IMR-90 (cell line): ENCODE results near the gene DPEP3. TPM values are rescaled to one million over a fixed set of nuclear protein-coding genes. Genes with fewer than 3 reads are reported as not detected.

Experiments
- ATAC-seq: fragments of 200-7000 bp; cut with Tn5 transposase; 2 replicates; pipeline ENCODE4 v1.9.1; 2020; ENCODE audit warnings: low read depth, mild to moderate bottlenecking, moderate library complexity
- BruUV-seq: library from RNA; stranded (reverse); fragments of 400-500 nt; replicated peaks from 2 replicates; lab custom pipeline; 2021; lab: Mats Ljungman, UMichigan
- CTCF ChIA-PET: fragments of 300-600 bp; formaldehyde crosslinking; extraction: SDS; loops from one replicate; lab custom pipeline; 2021; ENCODE audit warnings: antibody characterized with exemption; lab: Yijun Ruan, JAX
- POLR2A ChIA-PET: fragments of 300-600 bp; sonication (Branson Sonifier 250); formaldehyde crosslinking; loops from one replicate; lab custom pipeline; 2022; ENCODE audit warnings: antibody characterized with exemption; ENCODE audit not compliant: unreplicated experiment; lab: Charles Lee
- DNase-seq: peaks from one replicate; pipeline ENCODE4 v3.0.0; 2013
- H2AFZ ChIP-seq: replicated peaks from 2 replicates; pipeline ENCODE3; 2013; ENCODE audit warnings: low read length, mild to moderate bottlenecking; ENCODE audit not compliant: poor library complexity
- H2AK5ac ChIP-seq: 2 replicates; pipeline ENCODE4 v1.6.1; 2013; ENCODE audit warnings: low read depth, low read length, inconsistent platforms
- H2AK9ac ChIP-seq: replicated peaks from 2 replicates; pipeline ENCODE3; 2013; ENCODE audit warnings: mild to moderate bottlenecking, low read depth, low read length, moderate library complexity; ENCODE audit not compliant: poor library complexity
- H2BK120ac ChIP-seq: 2 replicates; pipeline ENCODE4 v1.6.1; 2013; ENCODE audit warnings: low read depth, low read length, inconsistent platforms
- H2BK15ac ChIP-seq: 3 replicates; pipeline ENCODE4 v1.6.1; 2013; ENCODE audit warnings: low read depth, low read length, inconsistent platforms
- H2BK20ac ChIP-seq: 2 replicates; pipeline ENCODE4 v1.6.1; 2013; ENCODE audit warnings: low read depth, mild to moderate bottlenecking, inconsistent platforms, low read length, moderate library complexity
- H2BK5ac ChIP-seq: 2 replicates; pipeline ENCODE4 v1.6.1; 2013; ENCODE audit warnings: mild to moderate bottlenecking, low read depth, low read length, inconsistent platforms; ENCODE audit not compliant: poor library complexity, severe bottlenecking
- H3K14ac ChIP-seq: replicated peaks from 2 replicates; pipeline ENCODE4 v1.6.1; 2013; ENCODE audit warnings: low read depth, low read length, inconsistent platforms
- H3K18ac ChIP-seq: 2 replicates; pipeline ENCODE4 v1.6.1; 2013; ENCODE audit warnings: low read depth, low read length, control low read depth
- H3K23ac ChIP-seq: 2 replicates; pipeline ENCODE4 v1.6.1; 2013; ENCODE audit warnings: low read depth, low read length, inconsistent platforms
- H3K27ac ChIP-seq: 2 replicates; pipeline ENCODE4 v1.5.1; 2013; ENCODE audit warnings: mild to moderate bottlenecking, control low read depth, low read length; ENCODE audit not compliant: insufficient read depth
- H3K27me3 ChIP-seq: 2 replicates; pipeline ENCODE4 v1.6.1; 2013; ENCODE audit warnings: low read length; ENCODE audit not compliant: control insufficient read depth, insufficient read depth
- H3K36me3 ChIP-seq: 2 replicates; pipeline ENCODE4 v1.6.1; 2013; ENCODE audit warnings: low read length, mixed read lengths; ENCODE audit not compliant: control insufficient read depth, insufficient read depth
- H3K4ac ChIP-seq: 2 replicates; pipeline ENCODE4 v1.6.1; 2013; ENCODE audit warnings: low read depth, low read length, inconsistent platforms
- H3K4me1 ChIP-seq: 2 replicates; pipeline ENCODE4 v1.6.1; 2013; ENCODE audit warnings: low read length, mixed read lengths; ENCODE audit not compliant: control insufficient read depth, insufficient read depth
- H3K4me2 ChIP-seq: 2 replicates; pipeline ENCODE4 v1.6.1; 2013; ENCODE audit warnings: low read depth, mild to moderate bottlenecking, control low read depth, low read length, moderate library complexity
- H3K4me3 ChIP-seq: 2 replicates; pipeline ENCODE4 v1.5.1; 2013; ENCODE audit warnings: low read depth, mild to moderate bottlenecking, control low read depth, low read length, moderate library complexity; ENCODE audit not compliant: insufficient read depth
- H3K56ac ChIP-seq: 2 replicates; pipeline ENCODE4 v1.6.1; 2013; ENCODE audit warnings: low read length, inconsistent platforms; ENCODE audit not compliant: insufficient read depth; ENCODE audit errors: extremely low read depth
- H3K79me1 ChIP-seq, 2 experiments: 2 replicates each; pipeline ENCODE4 v1.6.1; 2013; ENCODE audit warnings: low read length in 2 of 2, inconsistent platforms in 1 of 2, low read depth in 1 of 2
- H3K9ac ChIP-seq: 2 replicates; pipeline ENCODE4 v1.6.1; 2013; ENCODE audit warnings: low read depth, low read length, control low read depth
- H3K9me1 ChIP-seq: 2 replicates; pipeline ENCODE4 v1.6.1; 2013; ENCODE audit warnings: low read length, inconsistent platforms; ENCODE audit not compliant: insufficient read depth
- H3K9me3 ChIP-seq: 2 replicates; pipeline ENCODE4 v1.6.1; 2013; ENCODE audit warnings: low read length; ENCODE audit not compliant: control insufficient read depth, insufficient read depth
- H4K20me1 ChIP-seq: 2 replicates; pipeline ENCODE4 v1.6.1; 2013; ENCODE audit warnings: low read length, inconsistent platforms; ENCODE audit not compliant: insufficient read depth
- H4K5ac ChIP-seq: 2 replicates; pipeline ENCODE4 v1.6.1; 2013; ENCODE audit warnings: mild to moderate bottlenecking, low read depth, low read length, control low read depth
- H4K8ac ChIP-seq, 2 experiments: 2 replicates each; pipeline ENCODE4 v1.6.1; 2013; ENCODE audit warnings: low read depth in 2 of 2, low read length in 2 of 2, control low read depth in 1 of 2, inconsistent platforms in 1 of 2
- H4K91ac ChIP-seq: 2 replicates; pipeline ENCODE4 v1.6.1; 2013; ENCODE audit warnings: low read depth, low read length, inconsistent platforms; ENCODE audit not compliant: insufficient read depth
- BHLHE40 ChIP-seq: fragments of 150-350 bp; IDR thresholded peaks from 2 replicates; pipeline ENCODE4 v1.6.1; 2016; ENCODE audit warnings: mild to moderate bottlenecking, low read depth, low read length
- MAZ ChIP-seq: IDR thresholded peaks from 2 replicates; pipeline ENCODE4 v1.6.1; 2012; ENCODE audit warnings: low read depth, mild to moderate bottlenecking, low read length, improper control_type of control experiment, moderate library complexity, borderline replicate concordance
- MXI1 ChIP-seq: IDR thresholded peaks from 2 replicates; pipeline ENCODE4 v1.6.1; 2012; ENCODE audit warnings: low read depth, mild to moderate bottlenecking, low read length, moderate library complexity, borderline replicate concordance
- NFE2L2 ChIP-seq: fragments of 150-350 bp; IDR thresholded peaks from 2 replicates; pipeline ENCODE4 v1.6.1; 2016; ENCODE audit warnings: low read depth, mild to moderate bottlenecking, low read length
- RCOR1 ChIP-seq: IDR thresholded peaks from 2 replicates; pipeline ENCODE4 v1.6.1; 2012; ENCODE audit warnings: mild to moderate bottlenecking, low read length, improper control_type of control experiment; ENCODE audit not compliant: insufficient replicate concordance
- WGBS, 2 experiments: methylation state at CpG; one replicate each; pipeline versions ENCODE4 v1.1.5 to v1.1.7; 2013; ENCODE audit warnings: missing lambda C conversion rate in 2 of 2; ENCODE audit not compliant: insufficient read length in 1 of 2; ENCODE audit errors: extremely low coverage in 2 of 2; 5-methylcytosine and 5-hydroxymethylcytosine counted together
- dilution Hi-C: fragments of 300-500 bp; cut with HindIII; formaldehyde crosslinking; loops from one replicate; pipeline ENCODE4 v1.14.3; 2018; ENCODE audit warnings: low sequenced_read_pairs; ENCODE audit not compliant: unreplicated experiment
- in situ Hi-C: fragments of 300-500 bp; cut with MboI; formaldehyde crosslinking; loops from 3 replicates; pipeline ENCODE4 v1.14.3; 2019; ENCODE audit warnings: low sequenced_read_pairs, inconsistent platforms, mixed read lengths
- intact Hi-C: fragments of 100-400 bp; cut with micrococcal nuclease; formaldehyde crosslinking; loops from 2 replicates; pipeline ENCODE4 v1.10.0; 2022
- polyA plus RNA-seq, 3 experiments: library from polyadenylated mRNA; depleted of rRNA; stranded (reverse); fragments of >200 nt; gene quantifications; 2 replicates each; pipeline ENCODE4 v1.2.3, GENCODE V29; 2012; ENCODE audit warnings: low replicate concordance in 1 of 3
- total RNA-seq: library from RNA; depleted of rRNA; stranded (reverse); fragments of >200 nt; gene quantifications from 2 replicates; pipeline ENCODE4 v1.2.3, GENCODE V29; 2012

The DPEP3 gene
- total and polyA plus RNA-seq, 2 of the 4 experiments (the other 2 are of a cell fraction) = not detected

GRCh38 chr16:67976205-67976604 is 4.1 kb downstream of the DPEP3 start:
- ChIA-PET CTCF (no interaction called here), POLR2A (no interaction called here)
- H4K5ac ChIP-seq = no peak overlapping the region
- no peaks in the 10 kb centered on the region for H3K36me3 ChIP-seq
- intact Hi-C loops (no loop called here), dilution Hi-C loops (no loop called here), in situ Hi-C loops (no loop called here)
- H2BK120ac ChIP-seq = no peak overlapping the region
- no peaks in the 10 kb centered on the region for H3K79me1 ChIP-seq
- DNase-seq = no peak
- no peak overlapping the region for H3K4me3 ChIP-seq
- no peaks in the 10 kb centered on the region; the same call in 1 of the 2 replicates for H4K20me1 ChIP-seq
- H4K91ac ChIP-seq = no peak overlapping the region
- H3K9me3 ChIP-seq = no peaks in the 10 kb centered on the region
- no peaks in the 10 kb centered on the region for H3K9me1 ChIP-seq
- no peak overlapping the region for H2AK5ac ChIP-seq
- H2AK9ac ChIP-seq = no peak overlapping the region
- no peak overlapping the region for H3K27ac ChIP-seq
- WGBS, 2 experiments = 83% methylated on average over 2 of the region's 2 CpGs; no CpG with 5 or more reads in 1 of the 2 experiments
- H2BK20ac ChIP-seq = no peak overlapping the region
- H3K4ac ChIP-seq = no peak overlapping the region
- H2AFZ ChIP-seq = no peak overlapping the region
- no TSS peak for BruUV-seq
- H3K23ac ChIP-seq = no peak overlapping the region
- no peaks in the 10 kb centered on the region for H3K4me1 ChIP-seq
- no peak overlapping the region for H2BK5ac ChIP-seq
- H3K18ac ChIP-seq = no peak overlapping the region
- H3K9ac ChIP-seq = no peak overlapping the region
- no peak overlapping the region for H4K8ac ChIP-seq
- H3K4me2 ChIP-seq = no peak overlapping the region
- peaks cover 29% of the 10 kb centered on the region for H3K27me3 ChIP-seq
- no peak overlapping the region for H3K14ac ChIP-seq
- no peak overlapping the region for H3K56ac ChIP-seq
- H2BK15ac ChIP-seq = no peak overlapping the region
- no peak for TF ChIP-seq MXI1
- no peak for TF ChIP-seq RCOR1
- TF ChIP-seq NFE2L2 = no peak
- TF ChIP-seq MAZ = no peak
- no peak for TF ChIP-seq BHLHE40
- no peak for ATAC-seq
